NCI-H774 (cell line): ENCODE measurements around the gene HERC6.
"Not testable (repeated sequence)": the region's sequence is repeated elsewhere in the genome, so short reads cannot be mapped to it uniquely, and the experiment has no call there.

ENCODE experiments used
- DNase-seq: peaks from one replicate; lab custom pipeline; 2025; lab: John Stamatoyannopoulos, UW

HERC6 gene

DNA sequence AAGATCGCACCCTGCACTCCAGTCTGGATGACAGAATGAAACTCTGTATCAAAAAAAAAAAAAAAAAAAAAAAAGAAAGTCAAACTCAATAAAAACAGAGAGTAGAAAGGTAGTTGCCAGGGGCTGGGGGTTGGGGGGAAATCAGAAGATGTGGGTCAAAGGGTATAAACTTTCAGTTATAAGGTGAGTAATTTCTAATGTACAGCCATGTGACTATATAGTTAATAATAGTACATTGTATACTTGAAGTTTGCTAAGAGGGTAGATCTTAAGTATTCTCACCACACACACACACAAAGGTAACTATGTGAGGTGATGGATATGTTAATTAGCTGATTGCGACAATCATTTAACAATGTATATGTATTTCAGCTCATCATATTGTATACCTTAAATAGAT, 11.5 kb downstream of the HERC6 start:
- DNase-seq = no peak

DNA sequence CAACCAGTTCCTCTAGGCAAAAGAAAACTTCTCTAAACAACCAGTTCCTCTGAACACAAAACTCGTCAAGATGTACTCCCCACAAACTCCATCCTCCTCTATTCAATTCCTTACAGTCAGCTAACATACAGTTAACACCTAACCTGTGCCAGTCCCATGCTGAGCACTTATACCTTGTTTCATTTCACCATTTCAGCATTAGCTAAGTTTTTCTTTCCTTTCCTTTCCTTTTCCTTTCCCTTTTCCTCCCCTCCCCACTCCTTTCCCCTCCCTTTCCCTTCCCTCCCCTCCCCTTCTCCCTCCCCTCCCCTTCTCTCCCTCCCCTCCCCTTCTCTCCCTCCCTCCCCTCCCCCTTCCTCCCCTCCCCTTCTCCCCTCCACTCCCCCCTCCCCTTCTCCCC, 13.1 kb downstream of the HERC6 start:
- DNase-seq = no peak

DNA sequence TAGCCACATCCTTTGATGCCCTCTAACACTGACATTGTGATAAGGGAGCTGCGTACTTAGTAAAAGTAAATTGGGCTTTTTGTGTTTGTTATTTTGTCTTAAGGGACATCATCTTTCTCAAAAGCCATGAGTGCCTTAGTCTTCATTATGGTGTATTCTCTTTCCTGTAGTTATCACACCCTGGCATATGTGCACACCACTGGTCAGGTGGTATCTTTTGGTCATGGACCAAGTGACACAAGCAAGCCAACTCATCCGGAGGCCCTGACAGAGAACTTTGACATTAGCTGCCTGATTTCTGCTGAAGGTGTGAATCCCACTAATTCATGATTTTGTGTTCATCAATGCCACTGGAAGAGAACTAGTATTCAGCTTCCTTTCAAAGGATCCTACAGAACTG, 18.0 kb downstream of the HERC6 start:
- no peak for DNase-seq

DNA sequence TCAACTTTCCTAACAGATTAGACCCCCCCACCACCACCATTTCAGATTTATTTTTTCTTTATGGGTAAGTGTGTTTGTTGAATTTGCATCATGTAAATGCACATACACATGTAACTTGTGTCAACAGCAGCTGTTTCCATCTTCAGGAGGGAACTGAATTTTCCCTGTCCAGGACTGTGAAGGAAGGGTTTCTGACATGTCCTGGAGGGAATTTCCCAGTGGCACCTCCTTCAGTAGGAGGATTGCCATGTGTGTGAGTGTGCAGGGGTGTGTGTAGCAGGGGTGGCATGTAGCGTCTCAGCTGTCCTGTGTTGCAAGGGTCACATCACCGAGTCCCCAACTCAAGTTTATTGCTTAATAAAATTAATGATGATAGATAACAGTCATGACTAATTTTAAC, 19.7 kb downstream of the HERC6 start:
- no peak for DNase-seq

- DNase-seq = no peak
Observed at GRCh38 chr4:88409206-88409605, 30.6 kb downstream of the HERC6 start.

- DNase-seq = no peak
Observed at GRCh38 chr4:88409789-88410188, 31.1 kb downstream of the HERC6 start.

- DNase-seq = no peak
Observed at GRCh38 chr4:88411491-88412096, 32.9 kb downstream of the HERC6 start.

GRCh38 chr4:88413801-88414200, 35.1 kb downstream of the HERC6 start:
- DNase-seq = no peak

DNA sequence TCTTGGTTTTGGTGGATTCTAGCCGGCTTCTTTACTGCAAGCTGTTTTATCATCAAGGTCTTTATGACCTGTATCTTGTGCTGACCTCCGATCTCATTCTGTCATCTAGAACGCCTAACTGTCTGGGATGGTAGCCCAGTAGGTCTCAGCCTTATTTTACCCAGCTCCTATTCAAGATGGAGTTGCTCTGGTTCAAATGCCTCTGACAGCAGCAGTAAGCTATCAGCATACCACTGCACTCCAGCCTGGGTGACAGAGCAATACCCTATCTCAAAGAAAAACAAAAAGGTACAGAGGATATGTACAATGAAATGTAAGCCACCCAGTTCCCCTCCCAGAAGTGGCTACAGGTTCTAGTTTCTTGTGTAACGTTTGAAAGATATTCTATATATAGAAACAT, 36.1 kb downstream of the HERC6 start:
- no peak for DNase-seq

- DNase-seq = no peak
Observed at GRCh38 chr4:88415982-88416381, 37.3 kb downstream of the HERC6 start.

DNA sequence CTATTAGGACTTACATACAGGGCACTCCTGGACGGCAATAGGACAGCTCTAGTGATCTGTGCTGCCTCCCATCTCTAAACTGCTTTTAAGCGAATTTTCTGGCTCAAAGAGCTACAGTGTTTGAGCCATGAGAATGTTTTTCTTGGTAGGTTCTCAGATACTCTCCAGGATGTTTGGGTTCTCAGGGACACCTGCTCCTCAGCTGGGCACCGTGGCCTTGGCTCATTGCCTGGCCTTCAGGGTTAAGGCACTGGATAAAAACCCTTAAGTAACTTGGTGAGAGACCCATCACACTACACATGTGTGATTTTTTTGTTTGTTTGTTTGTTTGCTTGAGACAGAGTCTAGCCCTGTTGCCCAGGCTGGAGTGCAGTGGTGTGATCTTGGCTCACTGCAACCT, 39.8 kb downstream of the HERC6 start:
- DNase-seq = no peak

- DNase-seq = no peak
Observed at GRCh38 chr4:88419874-88420273, 41.2 kb downstream of the HERC6 start.

GRCh38 chr4:88420844-88421243, 42.2 kb downstream of the HERC6 start:
- no peak for DNase-seq

- no peak for DNase-seq
Observed at GRCh38 chr4:88422403-88422802, 43.8 kb downstream of the HERC6 start.

DNA sequence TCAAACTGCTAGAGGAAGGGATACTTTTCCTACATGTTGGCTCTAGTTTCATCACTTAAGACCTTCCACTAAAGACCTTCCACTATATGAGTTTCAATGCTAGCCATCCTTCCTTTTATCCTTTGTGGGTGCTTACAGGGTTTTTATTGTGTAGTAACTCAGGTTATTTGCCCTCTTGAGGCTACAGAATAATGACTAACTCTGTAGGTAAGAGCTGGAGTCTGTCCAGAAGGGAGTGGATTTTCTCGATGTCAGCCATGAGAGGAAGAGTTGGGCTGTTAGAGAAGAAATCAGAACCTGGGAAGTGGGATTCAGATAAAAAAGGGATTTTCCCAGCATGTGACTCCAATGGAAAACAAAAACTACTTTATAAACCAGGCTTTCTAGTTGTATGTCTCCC, 50.7 kb downstream of the HERC6 start:
- no peak for DNase-seq

GRCh38 chr4:88435987-88436693, 57.5 kb downstream of the HERC6 start:
- no peak for DNase-seq

- not testable (repeated sequence) for DNase-seq
Observed at GRCh38 chr4:88437873-88438272, 59.2 kb downstream of the HERC6 start.

DNA sequence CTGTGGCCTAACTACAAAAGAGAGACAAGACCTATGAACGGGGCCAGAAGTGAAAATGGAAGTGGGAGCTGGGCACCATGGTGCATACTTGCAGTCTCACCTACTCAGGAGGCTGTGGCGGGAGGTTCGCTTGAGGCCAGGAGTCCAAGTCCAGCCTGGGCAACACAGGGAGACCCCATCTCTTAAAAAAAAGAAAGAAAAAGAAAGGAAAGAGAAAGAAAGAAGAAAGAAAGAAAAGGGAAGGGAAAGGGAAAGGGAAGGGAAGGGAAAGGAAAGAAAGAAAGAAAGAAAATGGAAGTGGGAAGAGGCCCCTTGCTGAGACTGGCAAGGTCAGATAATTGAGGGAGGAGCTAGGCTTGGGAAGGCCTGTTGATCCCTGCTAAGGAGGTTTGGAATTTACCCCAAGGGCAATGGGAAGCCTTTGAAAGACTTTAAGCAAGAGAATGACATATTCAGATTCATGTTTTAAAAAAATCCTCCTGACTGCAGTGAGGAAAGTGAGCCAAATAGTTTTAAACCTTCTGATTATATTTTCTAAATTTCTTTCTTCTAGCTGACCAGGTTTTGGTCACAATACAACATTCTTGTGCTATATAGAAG, 60.6 kb downstream of the HERC6 start:
- no peak for DNase-seq

GRCh38 chr4:88440146-88440545, 61.5 kb downstream of the HERC6 start:
- no peak for DNase-seq

GRCh38 chr4:88441696-88442095, 63.0 kb downstream of the HERC6 start:
- DNase-seq = no peak

DNA sequence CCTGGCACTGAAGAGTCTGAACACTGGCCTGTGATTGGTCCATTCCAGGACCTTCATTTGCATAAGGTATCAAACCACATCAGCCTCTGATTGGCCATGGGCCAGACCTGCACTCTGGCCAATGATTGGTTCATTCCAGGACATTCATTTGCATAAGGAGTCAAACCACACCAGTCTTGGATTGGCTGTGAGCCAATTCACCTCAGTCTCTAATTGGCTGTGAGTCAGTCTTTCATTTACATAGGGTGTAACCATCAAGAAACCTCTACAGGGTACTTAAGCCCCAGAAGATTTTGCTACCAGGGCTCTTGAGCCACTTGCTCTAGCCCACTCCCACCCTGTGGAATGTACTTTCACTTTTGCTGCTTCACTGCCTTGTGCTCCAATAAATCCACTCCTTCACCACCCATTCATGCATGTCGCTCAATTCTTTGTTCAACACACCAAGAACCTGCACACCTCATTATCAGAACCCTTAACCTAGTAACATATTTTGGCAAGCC, 64.1 kb downstream of the HERC6 start:
- no peak for DNase-seq

DNA sequence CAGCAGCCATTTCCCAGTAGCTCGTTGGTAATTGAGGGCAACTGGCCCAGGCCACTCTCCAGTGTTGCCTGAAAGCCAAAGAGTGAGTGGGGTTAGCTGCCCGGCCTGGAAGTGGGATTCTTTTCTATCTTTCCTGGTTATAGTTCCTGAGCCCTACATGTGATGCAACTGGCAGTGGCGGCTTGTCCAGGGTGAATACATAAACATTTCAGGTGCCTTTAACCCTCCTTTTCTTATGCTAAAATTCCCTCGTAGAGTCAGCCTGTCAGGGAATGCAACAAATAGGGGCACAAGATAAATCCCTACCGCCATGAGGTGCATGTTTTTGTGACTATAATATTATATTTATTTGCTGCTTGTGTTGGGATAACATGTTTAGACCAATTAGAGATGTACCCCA, 64.8 kb downstream of the HERC6 start:
- DNase-seq = no peak

DNA sequence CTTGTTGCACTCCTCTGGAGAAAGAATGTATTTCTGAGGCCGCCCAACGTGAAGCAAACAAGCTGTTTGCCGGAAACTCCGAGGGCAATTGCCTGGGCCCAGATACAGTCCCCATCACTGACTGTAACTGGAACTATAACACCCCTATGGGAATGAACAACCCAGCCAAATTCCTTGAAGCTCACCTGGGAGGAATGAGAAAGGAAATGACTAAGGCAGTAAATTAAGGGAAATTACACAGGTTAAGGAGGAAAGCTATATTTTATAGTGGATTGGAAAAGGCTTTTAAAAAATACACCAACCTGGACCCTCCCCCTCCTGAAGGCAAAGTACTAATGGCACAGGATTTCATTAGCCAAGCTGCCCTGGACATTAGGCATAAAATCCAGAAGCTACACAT, 66.6 kb downstream of the HERC6 start:
- DNase-seq = no peak

DNA sequence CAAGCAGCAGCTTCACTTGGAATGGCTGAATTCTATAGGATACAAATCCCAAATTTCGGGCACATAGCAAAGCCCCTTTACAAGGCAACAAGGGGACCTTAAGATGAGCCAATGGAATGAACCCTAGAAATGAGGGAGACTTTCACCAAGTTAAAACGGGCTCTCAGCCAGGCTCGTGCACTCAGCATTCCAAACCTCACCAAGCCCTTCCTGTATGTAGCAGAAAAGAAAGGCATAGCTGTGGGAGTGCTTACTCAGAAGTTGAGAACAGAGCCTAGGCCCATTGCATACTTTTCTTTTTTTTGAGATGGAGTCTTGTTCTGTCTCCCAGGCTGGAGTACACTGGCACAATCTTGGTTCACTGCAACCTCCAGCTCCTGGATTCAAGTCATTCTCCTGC, 67.5 kb downstream of the HERC6 start:
- no peak for DNase-seq
